Spleen (tissue), 11 donors: Measurements from ENCODE around the gene SLC25A11. TPM values are rescaled to one million over a fixed set of nuclear protein-coding genes. Genes with fewer than 3 reads are reported as not detected.

Source experiments
- DNase-seq: peaks from one replicate; pipeline ENCODE4 v3.0.0-alpha.2; 2020
- H3K27ac ChIP-seq, 8 donors: fragments of 200-600 bp; sonication (generic) in 7 of 8; 1 replicate in 4 of 8; 2 replicates in 4 of 8; pipeline versions ENCODE4 v1.5.0 to v1.8.0; 2016 to 2021; ENCODE audit warnings: inconsistent platforms in 4 of 8, mild to moderate bottlenecking in 4 of 8, moderate library complexity in 1 of 8
- H3K27me3 ChIP-seq, 7 donors: fragments of 200-600 bp; sonication (generic) in 6 of 7; replicated peaks in 1 of 7; 1 replicate in 4 of 7; 2 replicates in 3 of 7; pipeline versions ENCODE4 v1.5.0 to v1.8.0; 2016 to 2021; ENCODE audit warnings: inconsistent platforms in 3 of 7, mild to moderate bottlenecking in 1 of 7
- H3K36me3 ChIP-seq, 6 donors: fragments of 200-600 bp; sonication (generic) in 5 of 6; 1 replicate in 4 of 6; 2 replicates in 2 of 6; pipeline versions ENCODE4 v1.5.0 to v1.8.0; 2016 to 2021; ENCODE audit warnings: inconsistent platforms in 2 of 6
- H3K4me1 ChIP-seq, 6 donors: fragments of 200-600 bp; sonication (generic) in 5 of 6; 1 replicate in 3 of 6; 2 replicates in 3 of 6; pipeline versions ENCODE4 v1.5.0 to v1.8.0; 2016 to 2021; ENCODE audit warnings: inconsistent platforms in 3 of 6
- H3K4me3 ChIP-seq, 8 donors: fragments of 200-600 bp; sonication (generic) in 7 of 8; 1 replicate in 4 of 8; 2 replicates in 4 of 8; pipeline versions ENCODE4 v1.5.0 to v1.8.0; 2016 to 2021; ENCODE audit warnings: inconsistent platforms in 4 of 8, mild to moderate bottlenecking in 4 of 8, moderate library complexity in 2 of 8
- H3K9me3 ChIP-seq, 8 donors: fragments of 200-600 bp; sonication (generic) in 7 of 8; 1 replicate in 4 of 8; 2 replicates in 4 of 8; pipeline versions ENCODE4 v1.5.0 to v1.8.0; 2016 to 2021; ENCODE audit warnings: inconsistent platforms in 4 of 8
- CTCF ChIP-seq, 11 experiments: fragments of 200-600 bp in 7 of 11; fragments of 450-650 bp in 4 of 11; sonication (generic) in 4 of 11; IDR thresholded peaks in 8 of 11; conservative IDR thresholded peaks in 3 of 11; 1 replicate in 7 of 11; 2 replicates in 4 of 11; pipeline versions ENCODE4 v1.4.0 to v1.8.0; 2016 to 2021; ENCODE audit warnings: antibody characterized with exemption in 11 of 11, inconsistent platforms in 4 of 11, mild to moderate bottlenecking in 1 of 11
- POLR2A ChIP-seq, 3 donors: fragments of 450-650 bp; IDR thresholded peaks; one replicate each; pipeline ENCODE4 v1.5.1; 2017; ENCODE audit warnings: antibody characterized with exemption in 3 of 3, mild to moderate bottlenecking in 1 of 3
- POLR2AphosphoS5 ChIP-seq, 3 donors: sonication (generic); formaldehyde crosslinking; IDR thresholded peaks; one replicate each; pipeline ENCODE4 v1.5.1; 2017; ENCODE audit warnings: antibody characterized with exemption in 3 of 3
- WGBS, 5 donors: extraction: QIAGEN DNeasy Blood & Tissue Kit in 3 of 5; methylation state at CpG; one replicate each; pipeline versions ENCODE4 v1.1.5 to v1.1.7; 2013 to 2018; 5-methylcytosine and 5-hydroxymethylcytosine counted together
- intact Hi-C: fragments of 100-400 bp; cut with DNase I; formaldehyde crosslinking; loops from one replicate; pipeline ENCODE4 v1.15.0; 2023; ENCODE audit warnings: low total_unique reads
- polyA plus RNA-seq, 3 donors: library from polyadenylated mRNA; stranded (reverse); fragments of 200-250 nt; gene quantifications; one replicate each; pipeline ENCODE4 v1.2.1, GENCODE V29; 2013
- total RNA-seq, 7 donors: library from RNA; depleted of rRNA in 3 of 7; stranded (reverse); fragments of >200 nt in 3 of 7; fragmentation: NEBNext Ultra II Directional in 4 of 7; extraction: Animal tissue kit (Norgen Biotek cat#: 25700) in 4 of 7; gene quantifications; one replicate each; pipeline versions ENCODE4 v1.1.0 to v1.2.1, GENCODE V29; 2016 to 2021
- donor health status: healthy with polysubstance abuse.
- donor health status: DM: no; HTN: no; CAD: no; lungs with moderate emphysema.
- donor health status: DM: no; HTN: no; CAD: no.
- donor health status: Bipolar disorder and iron deficiency.
- donor health status: healthy.
- donor health status: DM: no; HTN: no; CAD: no.
- donor health status: DM: yes; HTN: yes; CAD: no.

Gene SLC25A11
- total and polyA plus RNA-seq, 10 donors = 22.1 to 61.0 (median 40.7) TPM

GRCh38 chr17:4969047-4969550 lies 29.3 kb upstream of the SLC25A11 start:
- H3K4me1 ChIP-seq = peaks cover 15 to 87% (median 49%) of the 10 kb centered on the region in 6 donors
- 84 to 92% (median 88%) methylated on average over 15 of the region's 15 CpGs for WGBS, 5 donors
- intact Hi-C loops = no loop called here
- peaks cover 0 to 73% (median 41%) of the 10 kb centered on the region in 6 donors for H3K36me3 ChIP-seq
- no peaks in the 10 kb centered on the region for H3K9me3 ChIP-seq
- peak overlapping the region; percentile 93 to 95 (median 94) for H3K27ac ChIP-seq
- TF ChIP-seq POLR2A (IDR thresholded peaks at IDR 0.05) = no peak
- TF ChIP-seq CTCF (IDR thresholded peaks at IDR 0.05 in 8 of 11, conservative IDR thresholded peaks at IDR 0.05 in 3 of 11) = no peak
- TF ChIP-seq POLR2AphosphoS5 (IDR thresholded peaks at IDR 0.05) = no peak
- no peaks in the 10 kb centered on the region for H3K27me3 ChIP-seq
- peak overlapping the region in 7 of 8 donors; percentile 13 to 90 (median 85) for H3K4me3 ChIP-seq
- no peak for DNase-seq

- DNase-seq = peak; percentile 86
- WGBS, 5 donors = 43 to 61% (median 49%) methylated on average over 20 to 23 of the region's 23 CpGs
- TF ChIP-seq POLR2AphosphoS5 (IDR thresholded peaks at IDR 0.05) (no peak), CTCF (IDR thresholded peaks at IDR 0.05 in 8 of 11, conservative IDR thresholded peaks at IDR 0.05 in 3 of 11) (no peak), POLR2A (IDR thresholded peaks at IDR 0.05) (no peak)
- Histone ChIP-seq H3K9me3 (no peaks in the 10 kb centered on the region), H3K36me3 (peaks cover 0 to 67% (median 36%) of the 10 kb centered on the region in 6 donors), H3K27me3 (no peaks in the 10 kb centered on the region), H3K4me3 (peak overlapping the region; percentile 72 to 90 (median 84)), H3K4me1 (peaks cover 15 to 86% (median 45%) of the 10 kb centered on the region in 6 donors), H3K27ac (peak overlapping the region; percentile 93 to 95 (median 94))
- intact Hi-C loops = no loop called here
Observed at GRCh38 chr17:4968486-4969046, 28.7 kb upstream of the SLC25A11 start.

GRCh38 chr17:4967539-4968485 lies 28.0 kb upstream of the SLC25A11 start, which contains the start of gene SPAG7:
Gene SPAG7, minus strand, starts transcription at chr17:4967817. Its CDS starts 13 bp downstream, at chr17:4967804.
- Histone ChIP-seq H3K4me1 (peaks cover 15 to 79% (median 38%) of the 10 kb centered on the region in 6 donors), H3K9me3 (no peaks in the 10 kb centered on the region), H3K27me3 (no peaks in the 10 kb centered on the region), H3K36me3 (peaks cover 0 to 64% (median 29%) of the 10 kb centered on the region in 6 donors), H3K27ac (peak within 1 kb of the TSS; percentile 93 to 95 (median 94)), H3K4me3 (peak within 1 kb of the TSS; percentile 72 to 90 (median 84))
- TF ChIP-seq POLR2AphosphoS5 (IDR thresholded peaks at IDR 0.05) = peak; percentile 93 to 98 (median 96)
- TF ChIP-seq POLR2A (IDR thresholded peaks at IDR 0.05) = peak in 2 of 3 donors; percentile 5 to 66
- TF ChIP-seq CTCF (IDR thresholded peaks at IDR 0.05 in 8 of 11, conservative IDR thresholded peaks at IDR 0.05 in 3 of 11) = peak in 3 of 11 experiments; percentile 8 to 23 (median 12)
- WGBS, 5 donors = 0 to 1% (median 1%) methylated on average over 57 to 66 of the region's 66 CpGs
- intact Hi-C loops = loop anchor here (2.0 kb wide), 1 partner anchor 27 kb away; the partner anchor contains the start of genes RNF167 and SLC25A11
- peak; percentile 99 for DNase-seq
